Activated CD4-positive, alpha-beta T cell treated with anti-CD3 and anti-CD28 coated beads, Interleukin-2, amount 50 U/mL, for 1 hour (primary cell): Measurements from ENCODE around the gene MUC3A.

Source experiments
- DNase-seq: peaks from one replicate; pipeline ENCODE4 v3.0.0-alpha.2; 2020

Gene MUC3A

DNA sequence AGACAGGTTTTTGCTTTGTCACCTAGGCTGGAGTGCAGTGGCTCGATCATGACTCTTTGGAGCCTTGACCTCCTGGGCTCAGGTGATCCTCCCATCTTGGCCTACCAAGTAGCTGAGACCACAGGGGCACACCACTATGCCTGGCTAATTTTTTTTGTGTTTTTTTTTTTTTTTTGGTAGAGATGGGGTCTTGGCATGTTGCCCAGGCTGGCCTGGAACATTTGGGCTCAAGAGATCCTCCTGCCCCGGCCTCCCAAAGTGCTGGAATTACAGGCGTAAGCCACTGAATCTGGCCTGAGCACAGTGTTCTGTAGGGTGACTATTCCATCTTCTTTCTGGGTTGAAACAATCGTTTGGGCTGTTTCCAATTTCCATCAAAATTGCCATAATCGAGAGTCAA, 1.5 kb upstream of the MUC3A start:
- DNase-seq, result no peak

DNA sequence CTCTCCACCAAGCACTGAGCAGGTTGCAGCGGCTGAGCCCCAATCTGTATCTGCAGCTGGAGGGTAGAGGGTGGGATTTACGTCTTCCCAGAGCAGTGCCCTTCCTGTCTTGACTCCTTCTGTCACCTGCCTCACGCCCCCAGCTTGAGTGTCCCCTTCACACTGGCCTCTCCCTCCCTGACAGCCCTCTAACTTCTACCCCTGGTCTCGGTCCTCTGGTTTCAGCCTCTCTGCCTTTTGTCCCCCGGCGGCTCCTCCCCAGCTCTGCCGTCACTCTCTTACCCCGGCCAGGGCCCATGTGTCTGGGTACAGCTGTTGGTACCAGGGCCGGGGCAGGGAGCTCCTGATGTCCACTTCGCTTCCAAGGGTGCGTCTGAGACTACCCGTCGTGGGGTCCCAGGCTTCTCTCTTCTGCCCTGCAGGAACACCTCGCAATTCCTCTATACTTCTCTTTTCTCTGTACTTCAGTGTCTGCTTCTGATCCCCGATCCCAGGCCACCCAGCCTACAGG, 654 bp downstream of the MUC3A start:
- DNase-seq, result no peak

DNA sequence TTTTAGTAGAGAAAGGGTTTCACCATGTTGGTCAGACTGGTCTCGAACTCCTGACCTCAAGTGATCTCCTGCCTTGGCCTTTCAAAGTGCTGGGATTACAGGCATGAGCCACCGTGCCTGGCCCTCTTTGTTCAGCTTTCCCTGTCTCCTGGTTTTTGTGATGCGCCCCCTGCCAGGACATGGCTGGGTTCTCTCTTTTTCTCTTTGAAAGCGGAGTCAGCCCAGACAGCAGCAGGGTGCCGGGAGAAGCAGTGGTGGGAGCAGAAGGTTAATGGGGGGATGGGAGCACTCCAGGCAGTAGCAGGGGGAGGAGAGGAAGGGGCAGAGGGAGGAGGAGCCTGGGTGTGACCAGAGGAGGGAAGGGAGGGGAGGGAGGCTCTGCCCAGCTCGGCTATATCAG, 1.8 kb downstream of the MUC3A start:
- DNase-seq, result no peak

DNA sequence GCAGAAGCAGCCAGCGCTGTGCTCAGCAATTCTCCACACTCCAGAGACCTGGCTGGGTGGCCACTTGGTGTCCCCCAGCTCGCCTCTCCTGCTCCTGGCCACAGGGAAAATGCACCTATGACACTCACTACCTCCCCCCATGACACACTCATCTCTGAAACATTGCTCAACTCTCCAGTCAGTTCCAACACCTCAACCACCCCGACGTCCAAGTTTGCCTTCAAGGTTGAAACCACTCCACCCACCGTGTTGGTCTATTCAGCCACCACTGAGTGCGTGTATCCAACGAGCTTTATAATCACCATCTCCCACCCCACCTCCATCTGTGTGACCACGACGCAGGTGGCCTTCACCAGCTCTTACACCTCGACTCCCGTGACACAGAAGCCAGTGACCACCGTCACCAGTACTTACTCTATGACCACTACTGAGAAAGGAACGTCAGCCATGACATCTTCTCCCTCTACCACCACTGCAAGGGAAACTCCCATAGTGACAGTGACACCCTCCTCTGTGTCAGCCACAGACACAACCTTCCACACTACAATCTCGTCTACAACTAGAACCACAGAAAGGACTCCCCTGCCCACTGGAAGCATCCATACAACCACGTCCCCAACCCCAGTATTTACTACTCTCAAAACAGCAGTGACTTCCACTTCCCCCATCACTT, 2.7 kb downstream of the MUC3A start:
- DNase-seq, result no peak

DNA sequence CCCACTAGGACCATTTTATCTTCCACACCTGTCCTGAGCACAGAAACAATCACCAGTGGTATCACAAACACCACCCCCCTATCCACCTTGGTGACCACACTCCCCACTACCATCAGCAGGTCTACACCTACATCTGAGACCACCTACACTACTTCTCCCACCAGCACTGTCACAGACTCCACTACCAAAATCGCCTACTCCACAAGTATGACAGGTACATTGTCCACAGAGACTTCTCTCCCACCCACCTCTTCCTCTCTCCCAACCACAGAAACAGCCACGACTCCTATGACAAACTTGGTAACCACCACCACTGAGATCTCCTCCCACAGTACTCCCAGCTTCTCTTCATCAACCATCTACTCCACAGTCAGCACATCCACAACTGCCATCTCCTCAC, 3.3 kb downstream of the MUC3A start:
- DNase-seq, result no peak

DNA sequence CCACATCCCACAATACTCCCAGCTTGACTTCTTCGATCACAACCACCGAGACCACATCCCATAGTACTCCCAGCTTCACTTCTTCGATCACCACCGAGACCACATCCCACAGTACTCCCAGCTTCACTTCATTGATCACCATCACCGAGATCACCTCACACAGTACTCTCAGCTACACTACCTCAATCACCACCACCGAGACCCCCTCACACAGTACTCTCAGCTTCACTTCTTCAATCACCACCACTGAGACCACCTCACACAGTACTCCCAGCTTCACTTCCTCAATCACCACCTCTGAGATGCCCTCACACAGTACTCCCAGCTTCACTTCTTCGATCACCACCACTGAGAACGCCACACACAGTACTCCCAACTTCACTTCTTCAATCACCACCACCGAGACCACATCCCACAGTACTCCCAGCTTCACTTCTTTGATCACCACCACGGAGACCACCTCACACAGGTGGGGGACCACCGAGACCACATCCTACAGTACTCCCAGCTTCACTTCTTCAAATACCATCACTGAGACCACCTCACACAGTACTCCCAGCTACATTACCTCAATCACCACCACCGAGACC, 8.6 kb downstream of the MUC3A start:
- no peak for DNase-seq

DNA sequence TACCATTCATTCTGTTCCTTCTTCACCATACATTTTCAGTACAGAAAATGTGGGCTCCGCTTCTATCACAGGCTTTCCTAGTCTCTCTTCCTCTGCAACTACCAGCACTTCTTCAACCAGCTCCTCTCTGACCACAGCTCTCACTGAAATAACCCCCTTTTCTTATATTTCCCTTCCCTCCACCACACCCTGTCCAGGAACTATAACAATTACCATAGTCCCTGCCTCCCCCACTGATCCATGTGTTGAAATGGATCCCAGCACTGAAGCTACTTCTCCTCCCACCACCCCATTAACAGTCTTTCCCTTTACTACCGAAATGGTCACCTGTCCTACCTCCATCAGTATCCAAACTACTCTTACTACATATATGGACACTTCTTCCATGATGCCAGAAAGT, 10.6 kb downstream of the MUC3A start:
- DNase-seq, result no peak

DNA sequence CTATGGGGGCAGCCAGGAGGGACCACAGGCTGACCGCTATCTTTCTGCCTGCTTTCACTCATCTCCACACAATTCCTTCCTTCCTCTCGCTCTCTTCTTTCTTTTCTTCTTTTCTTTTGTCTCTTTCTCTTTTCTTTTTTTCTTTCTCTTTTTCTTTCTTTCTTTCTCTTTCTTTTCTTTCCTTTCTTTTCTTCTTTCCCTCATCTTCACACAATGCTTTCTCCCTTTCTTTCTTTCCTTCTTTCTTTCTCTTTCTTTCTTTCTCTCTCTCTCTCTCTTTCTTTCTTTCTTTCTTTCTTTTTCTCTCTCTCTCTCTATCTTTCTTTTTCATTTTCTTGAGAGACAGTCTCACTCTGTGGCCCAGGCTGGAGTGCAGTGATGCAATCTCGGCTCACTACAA, 13.2 kb downstream of the MUC3A start:
- no peak for DNase-seq

DNA sequence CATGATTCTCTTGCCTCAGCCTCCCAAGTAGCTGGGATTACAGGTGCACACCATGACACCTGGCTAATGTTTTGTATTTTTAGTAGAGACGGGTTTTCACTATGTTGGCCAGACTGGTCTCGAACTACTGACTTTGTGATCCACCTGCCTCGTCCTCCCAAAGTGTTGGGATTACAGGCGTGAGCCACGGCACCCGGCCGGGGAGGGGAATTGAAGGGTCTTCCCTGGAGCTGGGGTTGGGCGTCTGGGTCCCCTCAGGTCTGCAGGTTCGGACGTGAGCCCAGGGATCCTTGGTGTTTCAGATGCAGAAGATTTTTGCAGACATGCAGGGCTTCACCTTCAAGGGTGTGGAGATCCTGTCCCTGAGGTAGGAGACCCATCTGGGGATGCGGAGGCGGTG, 14.1 kb downstream of the MUC3A start:
- no peak for DNase-seq

DNA sequence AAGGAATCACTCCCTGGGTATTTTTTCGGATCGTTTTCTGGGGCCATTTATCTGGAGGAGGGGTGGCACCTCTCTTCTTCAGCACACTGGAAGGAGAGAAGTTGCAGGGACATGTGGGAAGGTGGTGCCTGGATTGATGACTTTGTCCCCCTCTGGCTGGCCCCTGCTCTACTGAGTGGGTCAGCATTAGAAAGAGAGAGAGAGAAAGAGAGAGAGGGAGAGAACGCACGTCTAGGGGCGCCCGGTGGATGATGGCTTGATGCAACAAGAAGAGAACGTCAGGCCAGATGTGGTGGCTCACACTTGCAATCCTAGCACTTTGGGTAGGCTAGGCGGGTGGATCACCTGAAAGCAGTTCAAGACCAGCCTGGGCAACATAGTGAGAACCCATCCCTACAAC, 14.5 kb downstream of the MUC3A start:
- no peak for DNase-seq

DNA sequence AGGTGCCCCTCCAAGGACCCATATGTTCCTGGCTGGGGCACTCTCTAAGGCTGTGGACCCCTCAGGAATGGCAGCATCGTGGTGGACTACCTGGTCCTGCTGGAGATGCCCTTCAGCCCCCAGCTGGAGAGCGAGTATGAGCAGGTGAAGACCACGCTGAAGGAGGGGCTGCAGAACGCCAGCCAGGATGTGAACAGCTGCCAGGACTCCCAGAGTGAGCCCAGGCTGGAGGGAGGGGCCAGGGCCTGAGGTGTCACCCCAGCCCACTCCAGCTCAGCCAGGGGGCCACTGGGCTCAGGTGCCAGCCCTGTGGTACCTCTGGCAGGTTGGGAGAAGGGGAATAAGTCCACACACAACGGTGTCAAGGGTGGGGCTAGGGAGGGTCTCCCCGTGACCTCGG, 15.3 kb downstream of the MUC3A start:
- DNase-seq, result no peak

DNA sequence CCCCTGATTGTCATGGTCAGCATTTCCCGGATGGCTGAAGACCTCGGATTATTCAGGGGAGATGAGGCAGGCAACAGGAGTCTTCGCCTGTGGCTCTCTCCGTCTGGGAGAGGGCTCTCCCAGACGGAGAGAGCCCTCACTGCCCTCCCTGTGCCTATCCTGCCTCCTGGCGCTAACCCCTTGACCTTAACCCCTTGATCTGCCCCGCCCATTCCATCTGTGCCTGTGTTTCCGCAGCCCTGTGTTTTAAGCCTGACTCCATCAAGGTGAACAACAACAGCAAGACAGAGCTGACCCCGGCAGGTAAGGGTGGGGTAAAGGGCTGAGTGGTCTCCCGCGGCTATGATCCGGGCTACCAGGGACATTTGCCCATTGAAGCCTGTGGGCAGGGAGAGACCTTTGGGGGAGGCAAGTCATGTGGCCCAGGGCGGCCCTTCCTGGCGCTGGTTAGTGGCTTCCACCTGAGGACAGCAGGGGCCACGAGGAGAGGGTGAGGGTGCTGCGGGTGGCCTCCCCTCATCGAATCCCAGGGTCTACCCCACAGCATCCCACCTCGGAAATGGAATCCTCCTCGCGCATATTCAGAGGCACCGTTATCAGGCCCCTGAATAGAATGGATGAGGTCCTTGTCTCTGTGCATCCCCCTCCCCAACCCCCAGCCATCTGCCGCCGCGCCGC, 15.8 kb downstream of the MUC3A start:
- DNase-seq, result no peak

DNA sequence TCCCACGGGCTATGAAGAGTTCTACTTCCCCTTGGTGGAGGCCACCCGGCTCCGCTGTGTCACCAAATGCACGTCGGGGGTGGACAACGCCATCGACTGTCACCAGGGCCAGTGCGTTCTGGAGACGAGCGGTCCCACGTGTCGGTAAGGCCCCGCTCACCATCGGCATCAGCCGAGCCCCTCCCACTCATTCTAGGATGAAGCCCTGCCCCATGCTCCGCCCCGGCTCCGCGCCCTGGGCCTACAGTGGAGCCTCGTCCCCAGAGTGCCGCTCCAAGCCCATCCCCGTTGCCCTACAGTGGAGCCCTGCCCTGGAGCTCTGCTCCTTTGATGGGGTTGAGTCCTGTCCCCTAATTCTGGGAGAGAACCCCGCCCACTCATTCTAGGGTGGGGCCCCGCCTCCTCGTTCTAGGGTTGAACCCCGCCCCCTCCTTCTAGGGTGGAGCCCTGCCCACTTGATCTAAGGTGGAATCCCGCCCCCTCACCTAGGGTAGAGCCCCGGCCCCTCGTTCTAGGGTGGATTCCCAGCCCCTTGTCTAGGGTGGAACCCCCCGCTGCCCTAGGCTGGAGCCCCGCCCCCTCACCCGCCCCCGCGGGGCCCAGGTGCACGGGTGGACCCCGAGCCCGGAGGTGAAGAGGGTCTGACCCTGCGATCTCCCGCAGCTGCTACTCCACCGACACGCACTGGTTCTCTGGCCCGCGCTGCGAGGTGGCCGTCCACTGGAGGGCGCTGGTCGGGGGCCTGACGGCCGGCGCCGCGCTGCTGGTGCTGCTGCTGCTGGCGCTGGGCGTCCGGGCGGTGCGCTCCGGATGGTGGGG, 16.6 kb downstream of the MUC3A start:
- peak; percentile 74 for DNase-seq

DNA sequence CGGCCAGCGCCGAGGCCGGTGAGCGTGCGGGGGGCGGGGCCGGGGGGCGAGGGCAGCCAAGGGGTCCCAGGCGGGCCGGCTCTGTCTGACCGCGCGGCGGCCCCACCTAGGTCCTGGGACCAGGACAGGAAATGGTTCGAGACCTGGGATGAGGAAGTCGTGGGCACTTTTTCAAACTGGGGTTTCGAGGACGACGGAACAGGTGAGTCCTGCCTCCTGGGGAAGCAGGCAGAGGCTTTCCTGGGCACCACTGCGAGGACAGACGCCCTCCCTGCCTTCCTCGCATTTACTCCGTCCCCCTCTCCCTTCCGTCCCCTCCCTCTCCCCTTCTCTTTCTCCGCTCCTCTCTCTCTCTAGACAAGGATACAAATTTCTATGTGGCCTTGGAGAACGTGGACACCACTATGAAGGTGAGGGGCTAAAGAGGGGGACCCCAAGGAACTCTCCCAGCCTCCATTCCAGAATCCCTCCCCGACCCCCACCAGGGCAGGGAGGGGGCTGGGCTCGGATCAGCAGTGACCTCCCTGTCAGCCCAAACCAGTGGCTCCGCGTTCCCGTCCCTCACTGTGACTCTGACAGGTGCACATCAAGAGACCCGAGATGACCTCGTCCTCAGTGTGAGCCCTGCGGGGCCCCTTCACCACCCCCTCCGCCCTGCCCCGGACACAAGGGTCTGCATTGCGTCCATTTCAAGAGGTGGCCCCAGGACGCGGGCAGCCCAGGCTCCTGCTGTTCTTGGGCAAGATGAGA, 17.4 kb downstream of the MUC3A start:
- no peak for DNase-seq

DNA sequence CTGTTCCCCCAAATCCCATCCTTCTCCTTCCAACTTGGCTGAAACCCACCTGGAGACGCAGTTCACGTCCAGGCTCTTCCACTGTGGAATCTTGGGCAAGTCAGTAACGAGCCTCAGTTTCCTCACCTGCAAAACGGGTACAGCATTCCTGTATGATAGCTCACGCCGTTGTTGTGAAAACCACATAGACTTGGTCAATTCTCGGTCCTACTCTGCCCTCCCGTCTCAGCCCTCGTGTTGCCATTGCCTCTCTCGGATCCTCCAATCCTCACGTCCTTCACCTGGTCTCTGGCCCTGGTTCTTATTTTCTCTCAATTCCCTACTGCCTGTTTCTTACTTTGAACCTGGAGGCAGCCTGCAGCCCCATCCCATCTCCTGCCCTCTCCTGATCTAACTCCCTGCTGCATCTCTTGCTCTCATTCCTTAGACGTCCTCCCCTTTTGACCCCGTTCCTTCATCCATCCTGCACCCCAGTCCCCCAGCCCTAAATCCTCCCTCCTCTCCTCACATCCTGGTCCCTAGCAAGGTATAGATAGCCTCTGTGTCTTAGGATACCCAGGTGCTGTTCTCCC, 18.0 kb downstream of the MUC3A start:
- no peak for DNase-seq

DNA sequence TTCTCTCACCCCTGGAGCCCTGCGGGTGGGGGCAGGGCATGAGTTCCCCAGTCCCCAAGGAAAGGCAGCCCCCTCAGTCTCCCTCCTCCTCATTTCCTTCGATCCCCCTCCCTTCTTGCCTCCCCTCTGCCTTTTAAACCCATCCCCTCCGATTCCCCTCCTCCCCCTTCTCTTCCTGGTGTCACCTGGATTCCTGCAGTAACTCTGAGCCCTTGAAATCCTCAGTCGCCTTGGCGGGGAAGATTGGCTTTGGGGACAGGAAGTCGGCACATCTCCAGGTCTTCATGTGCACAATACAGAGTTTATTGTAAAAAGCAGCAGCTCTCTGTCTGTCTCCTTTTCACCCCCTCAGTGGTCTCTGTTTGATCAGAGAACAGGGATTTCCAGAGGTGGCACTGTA, 18.7 kb downstream of the MUC3A start:
- DNase-seq, result no peak

DNA sequence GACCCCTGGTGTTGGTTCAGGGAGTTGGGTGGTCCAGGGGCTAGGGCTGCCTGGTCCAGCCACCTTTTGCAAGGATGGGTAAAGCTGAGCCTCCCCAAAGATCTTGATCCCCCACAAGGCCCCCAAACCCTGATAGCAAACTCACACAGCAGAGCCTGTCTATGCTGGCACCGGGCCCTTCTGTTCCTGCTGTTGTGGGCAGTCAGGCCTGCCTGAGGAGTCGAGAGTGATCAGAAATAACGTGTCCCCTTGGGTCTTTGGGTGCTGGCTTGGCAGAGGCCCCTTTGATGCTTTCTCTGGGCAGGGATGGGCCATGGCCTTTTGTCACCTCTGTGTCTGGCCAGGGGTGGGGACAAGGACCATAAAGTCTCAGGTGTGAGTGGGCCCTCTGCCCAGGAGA, 19.3 kb downstream of the MUC3A start:
- DNase-seq, result no peak

DNA sequence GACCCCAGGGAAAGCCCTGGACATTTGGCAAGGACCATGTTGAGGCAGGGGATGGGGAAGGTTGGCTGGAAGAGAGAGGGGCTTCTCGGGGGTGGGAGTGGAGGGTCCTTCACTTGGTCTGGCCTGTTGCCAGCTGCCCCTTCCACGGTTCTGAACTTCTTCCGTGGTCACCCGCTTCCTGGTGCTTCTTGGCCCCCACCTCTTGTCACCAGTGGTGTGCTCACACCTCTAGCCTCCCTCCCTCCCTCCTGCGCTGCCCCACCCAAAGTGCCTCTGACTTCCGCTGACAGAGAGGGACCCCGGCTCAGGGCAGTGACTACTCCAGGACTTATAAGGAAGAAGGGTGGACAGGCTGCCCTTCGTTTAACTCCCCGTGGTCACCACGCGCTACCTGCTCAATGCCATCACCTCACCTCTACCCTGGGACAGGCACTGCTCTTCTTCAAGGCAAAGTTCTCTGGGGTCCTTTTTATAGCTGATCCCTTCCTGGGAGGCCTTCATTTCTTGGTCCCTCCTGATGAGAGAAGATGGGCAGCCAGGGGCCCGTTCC, 19.8 kb downstream of the MUC3A start, which contains the start of gene MUC12:
Gene MUC12 (plus strand): TSS at position 500 of the 550 bp plus-strand sequence. CDS start 58 bp downstream, outside the sequence.
- DNase-seq, result no peak

DNA sequence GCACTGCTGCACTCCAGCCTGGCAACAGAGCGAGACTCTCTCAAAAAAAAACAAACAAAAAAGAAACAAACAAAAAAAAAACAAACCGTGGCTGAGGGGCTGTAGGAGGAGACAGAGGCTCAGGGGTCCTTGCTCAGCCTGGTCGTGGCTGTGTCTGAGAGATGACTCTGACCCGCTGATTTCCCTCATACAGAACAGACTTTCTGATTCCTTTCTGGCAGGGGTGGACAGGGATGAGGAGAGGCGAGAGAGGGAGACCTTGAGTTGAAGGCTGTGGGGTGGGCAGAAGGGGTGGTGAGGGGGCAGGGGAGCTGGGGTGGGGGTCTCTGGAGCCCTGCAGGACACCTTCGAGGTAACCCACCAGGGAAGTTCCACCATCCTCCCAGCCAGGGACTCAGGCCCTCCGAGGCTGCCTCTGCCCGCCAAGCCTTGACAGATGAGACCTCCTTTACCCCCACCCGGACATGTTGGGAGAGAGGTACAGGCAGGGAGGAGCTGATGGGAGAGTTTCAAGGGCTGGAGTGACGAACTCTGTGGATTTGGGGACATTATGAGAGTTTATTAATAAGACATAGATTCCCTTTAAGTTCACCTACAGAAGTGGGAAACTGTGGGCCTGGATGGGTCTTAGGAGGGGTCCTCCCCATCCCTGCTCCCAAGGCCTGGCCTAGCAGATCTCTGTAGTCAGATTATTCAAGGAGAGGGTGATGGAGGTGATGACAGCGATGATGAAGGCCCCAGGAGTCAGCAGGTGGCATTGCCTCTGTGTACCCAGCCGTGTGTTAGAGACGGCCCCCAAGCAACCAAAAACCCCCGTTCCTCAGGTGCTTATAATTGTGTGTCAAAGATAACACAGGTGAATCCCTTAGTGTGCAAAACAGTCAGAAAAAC, 22.0 kb downstream of the MUC3A start:
- no peak for DNase-seq

DNA sequence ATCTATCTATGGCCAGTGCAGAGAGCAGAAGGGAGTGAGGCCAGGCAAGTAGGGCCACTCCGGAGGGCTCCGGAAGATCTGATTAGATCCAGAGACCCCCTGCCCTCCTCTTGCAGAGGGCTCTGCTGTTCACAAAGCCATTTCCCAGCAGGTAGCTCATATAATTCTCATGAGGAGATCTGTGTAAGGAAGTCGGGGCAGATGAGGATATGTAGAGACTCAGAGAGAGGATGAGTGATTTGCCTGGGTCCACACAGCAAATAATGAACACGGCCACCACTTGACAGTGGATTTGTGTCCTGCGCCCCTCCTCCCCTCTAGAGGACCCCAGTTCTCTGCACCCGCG, 22.6 kb downstream of the MUC3A start:
- DNase-seq, result no peak

DNA sequence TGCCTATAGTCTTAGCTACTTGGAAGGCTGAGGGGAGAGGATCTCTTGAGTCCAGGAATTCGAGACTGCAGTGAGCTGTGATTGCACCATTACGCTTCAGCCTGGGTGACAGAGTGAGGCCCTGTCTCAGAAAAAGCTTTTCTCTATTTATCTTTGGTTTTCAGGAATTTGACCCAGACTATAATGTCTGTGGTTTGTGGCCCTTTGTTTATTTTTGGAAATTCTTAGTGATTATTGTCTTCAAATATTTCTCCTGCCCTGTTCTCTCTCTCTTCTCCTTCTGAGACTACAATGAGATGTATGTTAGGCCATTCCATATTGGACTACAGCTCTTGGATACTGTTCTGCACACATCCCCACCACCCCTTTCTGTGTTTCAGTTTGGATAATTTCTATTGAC, 24.7 kb downstream of the MUC3A start:
- no peak for DNase-seq
